GM23338 (cell line): ENCODE data around the gene TYRO3. TPM values are rescaled to one million over a fixed set of nuclear protein-coding genes. Genes with fewer than 3 reads are reported as not detected.

ENCODE experiments used
- ATAC-seq: fragments of 200-7000 bp; cut with Tn5 transposase; 3 replicates; pipeline ENCODE4 v1.9.1; 2020
- DNase-seq: peaks from one replicate; pipeline ENCODE4 v3.0.0-alpha.2; 2015; ENCODE audit warnings: low spot score
- H2AFZ ChIP-seq: fragments of 200-600 bp; sonication (generic); 2 replicates; pipeline ENCODE4 v1.8.0; 2016; ENCODE audit warnings: antibody characterized with exemption, mild to moderate bottlenecking, moderate library complexity
- H3F3A ChIP-seq: fragments of 200-600 bp; sonication (generic); replicated peaks from 2 replicates; pipeline ENCODE4 v1.8.0; 2017; ENCODE audit warnings: antibody characterized with exemption, mixed run types, low read depth
- H3K27ac ChIP-seq: fragments of 200-600 bp; sonication (generic); 2 replicates; pipeline ENCODE4 v1.6.1; 2016; ENCODE audit warnings: low read depth
- H3K27me3 ChIP-seq: fragments of 200-600 bp; sonication (generic); 2 replicates; pipeline ENCODE4 v1.8.0; 2016; ENCODE audit warnings: mild to moderate bottlenecking, mixed run types, moderate library complexity; ENCODE audit not compliant: insufficient read depth
- H3K36me3 ChIP-seq: fragments of 200-600 bp; sonication (generic); 2 replicates; pipeline ENCODE4 v1.8.0; 2016; ENCODE audit warnings: mild to moderate bottlenecking; ENCODE audit not compliant: insufficient read depth
- H3K4me1 ChIP-seq: fragments of 200-600 bp; sonication (generic); 2 replicates; pipeline ENCODE4 v1.8.0; 2016; ENCODE audit warnings: mild to moderate bottlenecking, moderate library complexity; ENCODE audit not compliant: insufficient read depth
- H3K4me2 ChIP-seq: fragments of 200-600 bp; sonication (generic); 2 replicates; pipeline ENCODE4 v1.7.1; 2017; ENCODE audit warnings: mixed run types
- H3K4me3 ChIP-seq: fragments of 200-600 bp; sonication (generic); 2 replicates; pipeline ENCODE4 v1.6.1; 2016; ENCODE audit warnings: mixed run types
- H3K79me2 ChIP-seq: fragments of 200-600 bp; sonication (generic); replicated peaks from 2 replicates; pipeline ENCODE4 v1.8.0; 2017; ENCODE audit warnings: mild to moderate bottlenecking; ENCODE audit not compliant: insufficient read depth
- H3K9me2 ChIP-seq: fragments of 200-600 bp; sonication (generic); 2 replicates; pipeline ENCODE4 v1.8.0; 2017; ENCODE audit not compliant: insufficient read depth
- H4K20me1 ChIP-seq: fragments of 200-600 bp; sonication (generic); replicated peaks from 2 replicates; pipeline ENCODE4 v1.8.0; 2017; ENCODE audit warnings: mild to moderate bottlenecking; ENCODE audit not compliant: insufficient read depth
- H3K27ac Mint-ChIP-seq: 2 replicates; pipeline ENCODE4 v1.8.0; 2020; ENCODE audit warnings: inconsistent platforms, mild to moderate bottlenecking, moderate library complexity, mixed read lengths
- H3K27me3 Mint-ChIP-seq: 3 replicates; pipeline ENCODE4 v1.8.0; 2022; ENCODE audit warnings: low read depth, mild to moderate bottlenecking, moderate library complexity, mixed read lengths, inconsistent platforms; ENCODE audit not compliant: insufficient read depth, poor library complexity
- H3K36me3 Mint-ChIP-seq: 3 replicates; pipeline ENCODE4 v1.8.0; 2021; ENCODE audit warnings: low read depth, mild to moderate bottlenecking, inconsistent platforms, moderate library complexity, mixed read lengths
- H3K4me1 Mint-ChIP-seq: 3 replicates; pipeline ENCODE4 v1.8.0; 2020; ENCODE audit warnings: mild to moderate bottlenecking, inconsistent platforms, mixed read lengths
- H3K4me3 Mint-ChIP-seq: 3 replicates; pipeline ENCODE4 v1.8.0; 2021; ENCODE audit warnings: moderate library complexity, mild to moderate bottlenecking, inconsistent platforms, mixed read lengths
- H3K9me3 Mint-ChIP-seq: 3 replicates; pipeline ENCODE4 v1.8.0; 2020; ENCODE audit warnings: moderate library complexity, mild to moderate bottlenecking, inconsistent platforms, mixed read lengths
- CTCF ChIP-seq, 2 experiments: fragments of 200-600 bp in 1 of 2; sonication (generic) in 1 of 2; conservative IDR thresholded peaks; 2 replicates each; pipeline versions ENCODE4 v1.5.1 to v1.6.1; 2016 to 2017; ENCODE audit warnings: antibody characterized with exemption in 2 of 2, low read depth in 2 of 2, mild to moderate bottlenecking in 2 of 2, moderate library complexity in 1 of 2
- ETS1 ChIP-seq: IDR thresholded peaks from 2 replicates; pipeline ENCODE4 v1.6.1; 2016; ENCODE audit warnings: antibody characterized with exemption
- NANOG ChIP-seq: IDR thresholded peaks from 2 replicates; pipeline ENCODE4 v1.6.1; 2016; ENCODE audit warnings: antibody characterized with exemption, borderline replicate concordance
- POLR2AphosphoS5 ChIP-seq: IDR thresholded peaks from 2 replicates; pipeline ENCODE4 v1.6.1; 2016; ENCODE audit warnings: antibody characterized with exemption, low read depth
- ZNF114 ChIP-seq: fragments of 250-450 bp; sonication (Bioruptor Pico); IDR thresholded peaks from 2 replicates; pipeline ENCODE4 v1.5.0; 2020; ENCODE audit warnings: mild to moderate bottlenecking, moderate library complexity
- ZNF462 ChIP-seq: fragments of 250-450 bp; sonication (Bioruptor Pico); IDR thresholded peaks from 2 replicates; pipeline ENCODE4 v1.5.0; 2020; ENCODE audit warnings: mild to moderate bottlenecking, moderate library complexity
- polyA plus RNA-seq: library from polyadenylated mRNA; unstranded; fragments of >200 nt; fragmentation: Nextera tagmentation; extraction: Ambion mirVana; gene quantifications from 2 replicates; pipeline ENCODE4 v1.2.1, GENCODE V29; 2016
- total RNA-seq: library from RNA; depleted of rRNA; stranded (reverse); fragments of >200 nt; shearing (Covaris generic); gene quantifications from 2 replicates; pipeline ENCODE4 v1.2.3, GENCODE V29; 2014

TYRO3 gene
- total and polyA plus RNA-seq, 2 experiments from 2014 or later, result 32.6 to 61.0 TPM

GRCh38 chr15:41629883-41630282 is 70.9 kb downstream of the TYRO3 start:
- Mint-ChIP-seq H3K4me1 (peaks cover 44% of the 10 kb centered on the region), H3K36me3 (no peaks in the 10 kb centered on the region), H3K27ac (no peak overlapping the region), H3K4me3 (no peak overlapping the region), H3K9me3 (no peaks in the 10 kb centered on the region), H3K27me3 (peaks cover 7% of the 10 kb centered on the region)
- peaks cover 62% of the 10 kb centered on the region for H3K79me2 ChIP-seq
- no peak overlapping the region for H2AFZ ChIP-seq
- H3K4me1 ChIP-seq, result peaks cover 37% of the 10 kb centered on the region
- no peaks in the 10 kb centered on the region for H3K9me2 ChIP-seq
- H3K4me2 ChIP-seq, result peak overlapping the region; percentile 27
- no peak overlapping the region for H3K27ac ChIP-seq
- TF ChIP-seq CTCF (conservative IDR thresholded peaks at IDR 0.05; ENCODE audit: low read depth in 2 of 2), result no peak
- no peak for TF ChIP-seq POLR2AphosphoS5
- no peak for TF ChIP-seq NANOG
- no peak for TF ChIP-seq ETS1
- TF ChIP-seq ZNF462 (CRISPR knock-in tag), result no peak
- no peak for TF ChIP-seq ZNF114 (CRISPR knock-in tag)
- no peaks in the 10 kb centered on the region for H4K20me1 ChIP-seq
- peak; percentile 49 for DNase-seq
- H3K36me3 ChIP-seq, result no peaks in the 10 kb centered on the region
- no peaks in the 10 kb centered on the region for H3F3A ChIP-seq
- no peaks in the 10 kb centered on the region for H3K27me3 ChIP-seq
- peak overlapping the region; percentile 11 for H3K4me3 ChIP-seq
- peak; percentile 91 for ATAC-seq
